ENCODE measurements around the gene GRPEL1. TPM values are rescaled to one million over a fixed set of nuclear protein-coding genes. Genes with fewer than 3 reads are reported as not detected.

GRPEL1 gene
- total and polyA plus RNA-seq, 9 of the 15 experiments (the other 6 are each of a cell fraction or from before 2014, with no cell fraction given), result 43.4 to 192 (median 86.6) TPM

DNA sequence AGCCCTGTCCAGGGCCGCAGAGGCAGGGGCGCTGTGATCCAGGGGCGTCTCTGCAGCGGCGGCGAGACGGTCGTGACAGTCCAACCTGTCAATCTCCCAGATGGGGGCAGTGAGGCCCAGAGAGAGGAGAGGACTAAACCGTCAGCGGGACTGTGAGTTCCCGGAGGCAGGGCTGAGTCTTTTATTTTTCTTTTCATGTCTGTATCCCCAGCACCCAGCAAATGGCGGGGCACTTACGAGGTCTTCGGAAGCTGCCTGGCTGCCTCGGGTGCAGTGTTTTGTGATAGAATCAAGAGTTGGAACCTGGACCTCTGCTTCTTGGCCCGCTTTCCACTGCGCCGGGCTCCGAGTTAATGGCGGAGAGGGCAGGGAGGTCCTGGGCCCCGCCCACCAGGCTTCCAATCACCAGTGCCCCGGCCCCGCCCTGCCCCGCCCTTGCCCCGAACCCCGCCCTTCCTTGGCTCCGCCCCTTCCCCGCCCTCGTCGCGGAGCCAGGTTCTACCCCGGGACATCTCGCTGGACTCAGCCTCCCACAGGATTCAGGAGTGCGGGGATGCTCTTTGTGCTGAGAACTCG, 35.3 kb upstream of the GRPEL1 start (continued):
- peak; percentile 58; the same call in 1 of the 2 replicates for TF ChIP-seq ELF2 (CRISPR knock-in tag; IDR thresholded peaks at IDR 0.05)
- no peak for TF ChIP-seq NUFIP1 (IDR thresholded peaks at IDR 0.05; ENCODE audit: partially characterized antibody)
- TF ChIP-seq, protein P1, sequence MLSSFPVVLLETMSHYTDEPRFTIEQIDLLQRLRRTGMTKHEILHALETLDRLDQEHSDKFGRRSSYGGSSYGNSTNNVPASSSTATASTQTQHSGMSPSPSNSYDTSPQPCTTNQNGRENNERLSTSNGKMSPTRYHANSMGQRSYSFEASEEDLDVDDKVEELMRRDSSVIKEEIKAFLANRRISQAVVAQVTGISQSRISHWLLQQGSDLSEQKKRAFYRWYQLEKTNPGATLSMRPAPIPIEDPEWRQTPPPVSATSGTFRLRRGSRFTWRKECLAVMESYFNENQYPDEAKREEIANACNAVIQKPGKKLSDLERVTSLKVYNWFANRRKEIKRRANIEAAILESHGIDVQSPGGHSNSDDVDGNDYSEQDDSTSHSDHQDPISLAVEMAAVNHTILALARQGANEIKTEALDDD (IDR thresholded peaks at IDR 0.05), result peak; percentile 52; the same call in 1 of the 2 replicates
- 0 out of 2 replicates have a peak, but pooled peaks have one; percentile 29 for TF ChIP-seq MYC (IDR thresholded peaks at IDR 0.05; ENCODE audit: low read depth, low read length)
- TF ChIP-seq MYC (CRISPR knock-in tag; IDR thresholded peaks at IDR 0.05; ENCODE audit: borderline replicate concordance, low read depth), result no peak
- TF ChIP-seq ZFX (CRISPR knock-in tag; IDR thresholded peaks at IDR 0.05), result peak; percentile 79
- no peak for TF ChIP-seq OTX1 (CRISPR knock-in tag; IDR thresholded peaks at IDR 0.05)
- no peak for TF ChIP-seq CBFB (CRISPR knock-in tag; IDR thresholded peaks at IDR 0.05)
- TF ChIP-seq MAFF (IDR thresholded peaks at IDR 0.05; ENCODE audit: low read length), result no peak
- peak; percentile 16; the same call in 1 of the 2 replicates for TF ChIP-seq CREM (IDR thresholded peaks at IDR 0.05; ENCODE audit: low read depth)
- peak; percentile 54 for TF ChIP-seq PHF20 (IDR thresholded peaks at IDR 0.05; ENCODE audit: partially characterized antibody)
- peak; percentile 62 for TF ChIP-seq POLR2AphosphoS5 (IDR thresholded peaks at IDR 0.05; ENCODE audit: control insufficient read depth, insufficient read depth, low read depth, low read length)
- no peak for TF ChIP-seq SRSF1 (IDR thresholded peaks at IDR 0.05; ENCODE audit: low read depth, low read length)
- TF ChIP-seq FOXM1 (IDR thresholded peaks at IDR 0.05; ENCODE audit: low read depth), result no peak
- no peak for TF ChIP-seq FOXM1 (CRISPR knock-in tag; IDR thresholded peaks at IDR 0.05; ENCODE audit: low read depth)
- TF ChIP-seq FOXK2 (conservative IDR thresholded peaks at IDR 0.05 in 1 of 2, IDR thresholded peaks at IDR 0.05 in 1 of 2; ENCODE audit: low read depth in 2 of 2), result 0 out of 4 replicates have a peak, but pooled peaks of 1 of the 2 experiments have one; percentile 17
- peak; percentile 22; the same call in 1 of the 2 replicates for TF ChIP-seq ATF7 (IDR thresholded peaks at IDR 0.05)
- no peak for TF ChIP-seq TOE1 (IDR thresholded peaks at IDR 0.05; ENCODE audit: borderline replicate concordance)
- TF ChIP-seq TOE1 (CRISPR knock-in tag; IDR thresholded peaks at IDR 0.05; ENCODE audit: borderline replicate concordance, low read depth), result no peak
- TF ChIP-seq XRCC4 (IDR thresholded peaks at IDR 0.05; ENCODE audit: extremely low read depth, insufficient read depth, insufficient read length), result no peak
- TF ChIP-seq NBN (IDR thresholded peaks at IDR 0.05; ENCODE audit: low read depth), result 0 out of 2 replicates have a peak, but pooled peaks have one; percentile 28
- peak; percentile 84 for TF ChIP-seq POLR2A (conservative IDR thresholded peaks at IDR 0.05)
- TF ChIP-seq KAT8 (IDR thresholded peaks at IDR 0.05; ENCODE audit: low read depth), result no peak
- TF ChIP-seq, protein P2, sequence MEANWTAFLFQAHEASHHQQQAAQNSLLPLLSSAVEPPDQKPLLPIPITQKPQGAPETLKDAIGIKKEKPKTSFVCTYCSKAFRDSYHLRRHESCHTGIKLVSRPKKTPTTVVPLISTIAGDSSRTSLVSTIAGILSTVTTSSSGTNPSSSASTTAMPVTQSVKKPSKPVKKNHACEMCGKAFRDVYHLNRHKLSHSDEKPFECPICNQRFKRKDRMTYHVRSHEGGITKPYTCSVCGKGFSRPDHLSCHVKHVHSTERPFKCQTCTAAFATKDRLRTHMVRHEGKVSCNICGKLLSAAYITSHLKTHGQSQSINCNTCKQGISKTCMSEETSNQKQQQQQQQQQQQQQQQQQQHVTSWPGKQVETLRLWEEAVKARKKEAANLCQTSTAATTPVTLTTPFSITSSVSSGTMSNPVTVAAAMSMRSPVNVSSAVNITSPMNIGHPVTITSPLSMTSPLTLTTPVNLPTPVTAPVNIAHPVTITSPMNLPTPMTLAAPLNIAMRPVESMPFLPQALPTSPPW (CRISPR knock-in tag; IDR thresholded peaks at IDR 0.05), result peak; percentile 76
- TF ChIP-seq ZNF282 (CRISPR knock-in tag; IDR thresholded peaks at IDR 0.05), result no peak
- peak; percentile 74 for TF ChIP-seq POLR2G (IDR thresholded peaks at IDR 0.05; ENCODE audit: low read depth, low read length)

Data from K562 (cell line).